ENCODE results near the gene OR10D3.

The OR10D3 gene

GRCh38 chr11:124174001-124174583 is 9.1 kb upstream of the OR10D3 start:
- no peak overlapping the region for H3K4me3 ChIP-seq (ENCODE audit: low read depth, low read length)
- no peak for TF ChIP-seq CTCF (IDR thresholded peaks at IDR 0.05; ENCODE audit: insufficient read depth, low read depth, low read length, missing control alignments)
- no peak for DNase-seq (ENCODE audit: low read depth)

GRCh38 chr11:124176925-124177715 is 6.0 kb upstream of the OR10D3 start:
- H3K4me3 ChIP-seq (ENCODE audit: low read depth, low read length): no peak overlapping the region
- TF ChIP-seq CTCF (IDR thresholded peaks at IDR 0.05; ENCODE audit: insufficient read depth, low read depth, low read length, missing control alignments): no peak
- no peak for DNase-seq (ENCODE audit: low read depth)

- TF ChIP-seq CTCF (IDR thresholded peaks at IDR 0.05; ENCODE audit: insufficient read depth, low read depth, low read length, missing control alignments): no peak
- no peak overlapping the region for H3K4me3 ChIP-seq (ENCODE audit: low read depth, low read length)
- no peak for DNase-seq (ENCODE audit: low read depth)
Measured at GRCh38 chr11:124179310-124179709, 3.8 kb upstream of the OR10D3 start.

GRCh38 chr11:124190298-124191139 is 7.4 kb downstream of the OR10D3 start:
- TF ChIP-seq CTCF (IDR thresholded peaks at IDR 0.05; ENCODE audit: insufficient read depth, low read depth, low read length, missing control alignments): no peak
- no peak for DNase-seq (ENCODE audit: low read depth)
- H3K4me3 ChIP-seq (ENCODE audit: low read depth, low read length): no peak overlapping the region

GRCh38 chr11:124193221-124194010 is 10.3 kb downstream of the OR10D3 start:
- no peak for TF ChIP-seq CTCF (IDR thresholded peaks at IDR 0.05; ENCODE audit: insufficient read depth, low read depth, low read length, missing control alignments)
- no peak overlapping the region for H3K4me3 ChIP-seq (ENCODE audit: low read depth, low read length)
- DNase-seq (ENCODE audit: low read depth): no peak
